Right lung (tissue), 5 donors: Measurements from ENCODE around the gene PTN. TPM values are rescaled to one million over a fixed set of nuclear protein-coding genes. Genes with fewer than 3 reads are reported as not detected.
A peak's percentile ranks its signal among the peaks of the same experiment; 100 is the strongest.

Experiments used
- DNase-seq, 2 donors: peaks; one replicate each; pipeline ENCODE4 v3.0.0-alpha.2; 2013
- polyA plus RNA-seq, 5 donors: library from polyadenylated mRNA; unstranded; fragments of 120-200 nt; gene quantifications; one replicate each; pipeline versions ENCODE4 v1.2.1 to v1.2.3, GENCODE V29; 2013; ENCODE audit warnings: inconsistent platforms in 1 of 5, low replicate concordance in 1 of 5; ENCODE audit not compliant: insufficient read length in 5 of 5, insufficient read depth in 1 of 5

The PTN gene
- polyA plus RNA-seq, 5 donors = 57.3 to 94.3 (median 76.4) TPM

GRCh38 chr7:137328373-137329120 is 15.0 kb downstream of the PTN start:
- DNase-seq = no peak

DNA sequence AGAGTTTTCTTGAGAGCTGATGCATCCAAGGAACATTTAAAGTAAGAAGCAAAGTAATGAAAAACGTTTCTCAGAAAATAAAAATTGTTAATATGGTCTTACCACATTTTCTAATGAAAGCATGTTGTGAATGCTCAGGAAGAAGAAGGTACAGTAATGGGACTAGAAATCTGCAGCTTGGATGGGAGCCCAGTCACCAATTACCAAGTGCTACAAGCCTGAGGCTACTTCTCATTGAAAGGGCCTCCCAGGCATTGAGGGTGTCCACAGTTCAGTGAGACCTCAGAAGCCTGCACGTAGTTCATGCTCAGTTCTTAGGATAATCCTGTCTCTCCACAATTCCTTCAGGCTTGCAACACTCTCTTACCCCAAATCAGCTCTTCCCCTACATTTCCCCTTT is 17.6 kb downstream of the PTN start:
- no peak for DNase-seq

DNA sequence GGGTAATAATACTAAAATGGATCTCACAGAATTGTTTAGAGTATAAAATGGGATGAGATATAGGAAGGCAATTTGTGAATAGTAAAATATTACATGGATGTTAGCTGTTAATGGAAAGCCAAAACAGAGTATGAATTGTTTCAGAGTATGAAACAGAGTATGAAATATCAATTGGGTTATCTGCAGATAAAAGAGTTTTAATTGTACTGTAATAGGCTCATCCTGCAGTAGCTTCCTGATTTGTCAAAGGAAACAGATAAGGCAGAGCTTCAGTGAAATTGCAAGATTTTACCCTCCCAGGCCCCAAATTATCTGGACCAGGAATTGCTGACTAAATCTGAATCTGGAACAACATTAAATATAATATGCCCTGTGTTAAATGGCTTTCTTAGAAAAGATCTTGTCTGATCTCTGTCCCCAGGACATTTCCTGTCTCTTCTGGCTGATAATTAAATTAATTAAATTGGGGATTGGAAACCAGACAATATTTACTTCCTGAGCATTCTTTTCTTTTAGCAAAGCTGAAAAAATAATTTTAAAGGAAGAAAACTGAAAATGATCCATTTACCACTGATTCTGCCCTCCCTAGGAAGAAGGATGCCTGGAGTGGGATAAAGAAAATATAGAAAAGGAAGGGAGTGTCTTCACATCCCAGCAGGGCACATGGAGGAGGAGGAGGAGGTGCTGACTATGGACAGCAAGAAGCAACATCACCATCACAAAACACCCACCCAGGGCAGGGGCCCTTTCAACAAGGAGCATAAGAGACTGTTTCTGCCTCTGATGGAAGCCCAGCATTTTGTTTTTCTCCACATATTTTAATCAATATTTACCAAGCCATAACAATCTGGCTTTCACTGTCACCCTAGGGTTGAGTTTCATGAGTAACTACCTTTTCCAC is 18.5 kb downstream of the PTN start:
- DNase-seq = no peak

DNA sequence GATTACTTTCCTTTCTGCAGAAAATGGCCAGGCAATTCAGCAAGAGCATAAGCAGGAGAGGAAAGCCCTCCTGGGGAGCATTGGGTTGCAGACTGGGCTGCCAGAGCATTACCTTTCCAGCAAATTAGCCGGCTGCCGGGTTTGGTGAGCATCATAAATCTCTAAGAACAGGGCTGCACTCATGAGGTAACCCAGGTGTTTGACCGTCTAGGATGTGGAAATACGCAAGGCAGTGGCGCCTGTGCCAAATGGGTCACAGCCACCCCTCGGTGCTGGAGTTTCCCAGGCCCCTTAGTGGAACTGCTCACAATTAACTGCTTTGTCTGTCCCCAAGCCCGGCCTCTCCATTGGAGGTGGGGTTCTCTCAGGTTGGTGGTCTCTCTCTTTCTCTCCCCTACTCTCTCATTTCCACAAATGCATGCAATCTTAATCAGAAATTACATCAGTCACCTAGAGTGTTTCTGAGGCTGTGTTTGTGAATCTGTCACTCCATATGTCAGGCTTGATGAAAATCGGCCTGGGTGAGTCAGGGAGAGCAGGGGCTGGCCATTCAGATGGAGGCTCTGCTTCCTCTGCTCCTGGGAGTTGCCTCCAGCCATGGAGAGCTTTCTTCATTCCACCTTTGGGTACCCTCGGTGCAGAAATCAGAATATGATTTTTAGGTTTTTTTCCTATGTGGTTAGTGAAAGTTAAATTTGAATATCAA is 26.7 kb downstream of the PTN start:
- no peak for DNase-seq

GRCh38 chr7:137313201-137313600 is 30.3 kb downstream of the PTN start:
- no peak for DNase-seq

DNA sequence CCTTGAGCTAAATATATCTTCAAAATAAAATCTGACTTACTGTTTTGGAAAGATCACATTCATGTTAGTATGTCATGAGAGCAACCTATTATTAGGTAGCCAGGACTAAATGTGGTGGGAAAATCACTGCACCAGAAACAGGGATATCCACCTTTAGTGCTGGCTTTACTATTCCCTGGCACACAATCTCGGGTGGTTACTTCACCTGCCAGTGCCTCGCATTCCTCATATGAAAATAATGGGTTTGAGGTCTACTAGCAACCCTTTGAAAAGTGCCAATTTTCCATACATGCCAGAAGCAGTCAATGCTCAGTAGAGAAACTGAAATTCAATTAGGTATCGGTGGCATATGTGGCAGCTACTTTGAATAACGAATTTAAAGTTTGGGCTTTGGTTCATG is 36.8 kb downstream of the PTN start:
- DNase-seq = no peak

DNA sequence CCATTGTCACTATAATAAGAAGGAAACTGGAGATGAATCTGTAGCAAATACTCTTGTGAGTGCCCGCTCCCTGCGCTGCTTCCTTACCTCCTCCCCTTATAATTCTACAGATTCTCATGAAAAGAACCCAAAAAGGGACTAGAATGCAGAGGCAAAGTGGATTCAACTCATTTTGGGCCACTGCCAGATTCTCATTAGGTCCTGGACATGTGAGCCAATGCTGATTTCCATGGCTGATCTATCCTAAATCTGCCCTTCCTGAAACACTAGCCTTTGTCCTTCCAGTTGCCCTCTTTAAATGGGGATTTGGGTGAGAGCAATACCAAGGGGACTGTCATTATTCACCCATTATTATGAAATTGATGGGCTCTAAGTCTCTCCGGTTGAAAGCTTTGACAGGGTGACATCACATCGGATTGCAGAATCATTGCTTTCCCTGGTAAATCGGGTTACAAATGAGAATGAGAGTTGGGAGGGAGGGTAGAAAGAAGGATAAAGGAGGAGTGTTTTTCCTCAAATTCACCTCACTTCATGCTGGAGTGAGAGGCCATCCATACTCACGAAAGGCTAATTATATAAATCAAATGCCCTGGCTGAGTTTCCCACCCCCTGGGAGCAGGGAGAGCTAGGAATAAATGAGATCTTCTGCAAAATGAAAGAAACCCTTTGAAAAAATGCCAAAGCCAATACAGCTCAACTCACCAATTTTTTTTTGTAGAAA is 37.5 kb downstream of the PTN start:
- peak; percentile 5 to 13 for DNase-seq

- no peak for DNase-seq
Observed at GRCh38 chr7:137304624-137305235, 38.8 kb downstream of the PTN start.

GRCh38 chr7:137304165-137304564 is 39.4 kb downstream of the PTN start:
- no peak for DNase-seq

DNA sequence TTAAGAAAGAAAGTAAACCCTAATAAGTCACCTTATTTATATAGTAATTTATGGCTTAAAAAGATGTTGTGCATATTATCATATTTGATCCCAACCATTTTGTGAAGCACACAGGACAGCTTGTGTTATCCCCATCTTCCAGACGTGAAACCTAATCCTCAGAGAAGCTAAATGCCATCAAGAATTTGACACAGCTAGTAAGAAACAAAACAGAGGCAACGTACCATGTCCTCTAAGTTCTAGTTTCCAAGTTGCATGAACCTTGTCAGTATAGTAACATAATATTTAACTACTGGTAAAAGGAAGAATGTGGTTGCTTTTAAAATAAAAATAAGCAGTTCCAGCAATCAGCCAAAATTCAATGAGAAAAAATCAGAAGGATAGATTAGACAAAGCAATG is 41.5 kb downstream of the PTN start:
- DNase-seq = no peak

- DNase-seq = no peak
Observed at GRCh38 chr7:137298464-137298794, 45.1 kb downstream of the PTN start.

- DNase-seq = no peak
Observed at GRCh38 chr7:137297551-137298463, 45.7 kb downstream of the PTN start.

GRCh38 chr7:137296576-137296975 is 47.0 kb downstream of the PTN start:
- no peak for DNase-seq

DNA sequence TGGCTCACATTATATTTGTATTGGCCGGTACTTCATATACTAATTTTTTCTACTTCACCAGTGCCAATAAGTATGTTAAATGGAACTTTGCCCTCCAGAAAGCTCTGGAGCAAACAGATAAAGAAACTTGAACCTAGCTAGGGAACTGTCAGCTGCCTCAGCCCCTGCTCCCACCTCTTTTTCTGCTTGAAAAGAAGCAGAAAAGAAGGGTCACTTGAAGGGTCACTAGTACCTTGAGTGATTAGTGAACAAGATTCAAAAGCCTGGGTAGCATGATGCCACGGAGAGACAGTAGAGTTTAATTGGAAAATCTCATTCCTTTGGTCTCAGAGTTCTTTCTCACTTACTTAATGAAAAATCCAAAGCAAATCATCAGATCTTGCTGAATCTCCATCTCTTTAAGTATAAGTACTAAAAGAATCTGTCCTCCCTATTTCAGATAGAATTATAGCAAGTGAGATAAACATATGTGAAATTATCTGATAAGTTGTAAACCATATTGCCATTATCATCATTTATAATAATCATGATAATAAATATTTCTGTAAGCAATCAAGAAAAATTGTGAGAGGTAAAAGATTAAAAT is 47.7 kb downstream of the PTN start:
- no peak for DNase-seq

GRCh38 chr7:137289101-137289500 is 54.4 kb downstream of the PTN start:
- no peak for DNase-seq

DNA sequence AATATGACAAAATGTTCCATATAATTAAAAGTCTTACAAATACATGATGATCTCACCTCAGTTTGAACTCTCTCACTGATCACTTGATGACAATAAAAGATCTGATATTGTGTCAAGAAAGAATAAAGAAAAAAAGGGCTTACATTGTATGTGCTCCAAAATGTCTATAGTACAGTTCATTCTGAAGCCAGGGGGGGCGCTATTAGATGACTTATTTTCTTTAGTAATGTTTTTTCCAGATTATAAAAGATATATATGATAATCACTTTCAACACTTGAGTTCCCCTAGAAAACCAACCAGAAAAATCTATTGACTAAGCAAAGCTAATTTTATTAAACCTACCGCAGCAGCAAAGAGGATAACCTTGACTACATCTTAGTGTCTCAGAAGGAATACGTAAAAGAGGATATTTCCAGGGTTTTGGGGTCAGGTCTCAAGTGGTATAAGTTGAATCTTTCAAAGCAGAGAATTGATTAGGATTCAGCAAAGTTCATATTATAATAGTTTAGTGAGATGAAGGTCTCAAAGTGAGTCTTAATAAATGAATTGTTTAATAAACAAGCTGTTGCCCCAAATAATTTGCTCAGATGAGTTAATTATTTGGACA is 55.8 kb downstream of the PTN start:
- DNase-seq = no peak

DNA sequence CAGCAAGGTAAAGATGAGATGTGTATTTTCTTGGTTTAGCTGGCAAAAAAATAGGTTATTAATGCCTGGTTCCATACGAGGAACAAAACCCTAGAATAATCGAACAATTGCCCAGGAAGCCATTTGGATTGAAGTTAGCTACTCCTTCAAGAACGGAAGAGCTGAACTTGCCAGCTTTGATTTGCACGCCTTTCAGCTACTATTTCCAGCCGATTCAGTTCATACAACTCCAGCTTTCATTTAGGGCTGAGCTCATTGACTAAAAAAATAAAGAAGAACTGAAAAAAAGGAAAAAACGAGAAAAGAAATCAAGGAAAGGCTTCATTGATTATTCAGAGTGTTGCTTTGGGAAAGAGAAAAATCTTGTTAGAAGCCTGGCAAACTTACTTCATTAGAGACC is 60.4 kb downstream of the PTN start:
- DNase-seq = no peak

DNA sequence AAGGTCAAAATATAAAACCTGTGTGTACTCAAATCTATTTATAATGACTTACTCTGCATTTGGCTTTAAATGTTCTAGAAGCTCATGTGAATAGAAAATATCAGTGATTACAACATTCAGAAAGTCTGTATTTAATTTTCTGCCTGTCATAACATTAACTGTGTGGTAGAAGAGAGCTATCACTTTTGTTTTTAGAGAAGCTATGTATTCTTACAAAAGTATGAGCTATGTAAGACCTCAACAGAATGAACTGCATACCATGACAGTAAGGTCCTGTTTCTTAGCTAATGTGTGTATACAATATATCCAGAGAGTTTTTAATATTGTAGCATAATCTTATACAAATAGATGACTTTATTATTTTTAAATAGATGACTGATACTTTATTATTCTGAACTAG is 61.5 kb downstream of the PTN start:
- no peak for DNase-seq

- no peak for DNase-seq
Observed at GRCh38 chr7:137276189-137276588, 67.3 kb downstream of the PTN start.

DNA sequence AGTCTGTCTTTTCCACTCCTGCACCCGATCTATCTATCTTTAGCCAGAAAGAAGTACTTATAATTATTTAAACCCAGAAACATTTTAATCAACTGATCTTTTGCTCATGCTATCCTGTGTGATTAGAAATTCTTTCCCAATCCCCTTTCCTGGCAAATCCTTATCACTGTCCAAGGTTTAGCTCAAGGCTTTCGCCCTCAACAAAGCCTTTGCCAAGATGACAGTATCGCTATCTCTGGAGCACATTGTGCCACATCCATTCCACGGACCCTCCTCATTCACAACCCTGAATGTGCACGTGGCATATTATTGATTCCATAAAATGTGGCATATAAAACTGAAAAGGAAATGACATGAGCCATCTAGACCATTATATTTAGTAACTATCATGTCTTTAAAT is 71.3 kb downstream of the PTN start:
- DNase-seq = no peak
